HG02981 (cell line): ENCODE results near the gene ETDA.
"Not testable (repeated sequence)": the region's sequence is repeated elsewhere in the genome, so short reads cannot be mapped to it uniquely, and the experiment has no call there.

Experiments used
- ATAC-seq: cut with Tn5 transposase; IDR thresholded peaks from one replicate; pipeline ENCODE4 v1.9.1; 2021; ENCODE audit warnings: mild to moderate bottlenecking, moderate library complexity; ENCODE audit not compliant: unreplicated experiment

Gene ETDA

DNA sequence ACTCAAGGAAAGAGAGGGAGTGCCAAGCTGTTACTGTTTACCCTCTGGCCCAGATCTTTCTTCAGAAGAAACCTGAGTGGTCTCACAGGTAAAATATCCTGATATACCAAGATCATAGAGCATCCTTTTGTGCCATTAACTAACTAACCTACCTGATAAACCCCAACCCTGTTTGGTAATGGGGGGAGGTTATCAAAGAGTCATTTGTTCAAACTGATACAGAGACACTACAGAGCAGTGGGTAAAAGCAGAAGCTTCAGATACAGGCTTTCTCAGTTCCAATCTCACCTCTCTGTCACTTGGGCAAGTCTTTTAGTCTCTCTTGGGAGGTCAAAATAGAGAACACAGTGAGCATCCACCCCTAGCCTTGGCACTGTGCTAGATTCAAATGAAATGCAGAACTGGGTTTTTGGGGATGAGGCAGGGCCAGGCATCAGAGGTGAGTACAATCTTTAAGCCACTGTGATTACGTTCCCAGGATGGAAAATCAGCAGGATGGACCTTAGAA, at the start of gene ETDA:
TSS of gene ETDA (plus strand) at position 51 of the 508 bp plus-strand sequence. CDS start 1,216 bp downstream, outside the sequence.
- ATAC-seq = not testable (repeated sequence)

- ATAC-seq = not testable (repeated sequence)
Measured at GRCh38 chrX:135206427-135206826, 45.4 kb upstream of the ETDA start.

- ATAC-seq = no peak
Measured at GRCh38 chrX:135213200-135213844, 38.5 kb upstream of the ETDA start.

- ATAC-seq = not testable (repeated sequence)
Measured at GRCh38 chrX:135245989-135246388, 5.9 kb upstream of the ETDA start.

DNA sequence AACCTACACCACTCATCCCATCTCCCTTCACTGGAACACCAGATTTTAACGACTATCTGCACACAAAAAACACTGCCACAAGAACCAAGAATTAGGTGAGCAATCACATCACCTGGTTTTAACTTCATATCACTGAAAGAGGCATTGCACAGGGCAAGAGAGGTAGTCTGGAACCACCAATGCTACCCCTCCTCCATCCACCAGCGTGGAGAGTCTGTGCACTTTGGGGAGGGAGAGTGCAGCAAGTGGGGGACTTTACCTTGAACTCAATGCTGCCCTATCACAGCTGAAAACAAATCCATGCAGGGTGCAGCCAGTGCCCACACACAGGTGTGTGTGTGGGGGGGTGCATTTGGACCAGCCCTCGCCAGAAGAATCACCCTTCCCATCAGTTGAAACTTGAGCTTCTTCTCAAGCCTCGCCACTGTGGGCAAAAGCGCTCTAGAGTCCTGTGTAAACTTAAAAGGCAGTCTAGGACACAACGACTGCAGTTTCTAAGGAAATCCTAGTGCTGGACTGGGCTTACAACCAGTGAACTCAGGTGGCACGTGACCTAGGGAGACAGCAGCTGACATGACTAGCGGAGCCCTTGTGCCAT, 4.3 kb downstream of the ETDA start:
- ATAC-seq = not testable (repeated sequence)

DNA sequence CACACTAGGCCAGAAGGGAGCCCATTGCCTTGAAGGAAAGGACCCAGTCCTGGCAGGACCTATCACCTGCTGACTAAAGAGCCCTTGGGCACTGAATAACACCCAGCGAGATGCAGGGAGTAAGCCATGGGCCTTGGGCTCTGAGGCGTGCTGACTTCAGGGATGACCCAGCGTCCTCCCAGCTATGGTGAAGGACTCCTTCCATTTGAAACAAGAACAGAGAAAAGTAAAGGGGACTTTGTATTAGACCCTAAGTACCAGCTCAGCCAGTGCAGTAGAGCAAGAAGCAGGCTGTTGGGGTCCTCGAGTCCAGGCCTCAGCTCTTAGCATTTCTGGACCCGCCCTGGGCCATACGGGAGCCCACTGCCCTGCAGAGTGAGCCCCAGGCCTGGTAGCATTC, 5.1 kb downstream of the ETDA start:
- no peak for ATAC-seq

DNA sequence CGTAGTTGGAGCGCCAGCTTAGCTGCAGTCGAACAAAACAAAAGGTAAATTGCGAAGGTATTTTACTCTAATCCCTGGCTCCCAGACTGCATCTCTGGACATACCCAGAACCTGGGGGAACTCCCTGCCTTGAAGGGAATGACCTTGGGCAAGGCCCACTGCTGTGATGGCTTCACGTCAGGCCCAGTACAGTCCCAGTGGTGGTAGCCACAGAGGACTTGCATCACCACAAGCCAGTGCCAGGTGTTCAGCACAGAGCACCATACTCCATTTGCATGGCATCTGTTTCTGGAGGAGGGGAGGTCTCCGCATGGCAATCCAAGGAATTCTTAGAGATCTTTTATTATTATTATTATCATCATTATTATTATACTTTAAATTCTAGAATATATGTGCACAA, 5.6 kb downstream of the ETDA start:
- no peak for ATAC-seq

DNA sequence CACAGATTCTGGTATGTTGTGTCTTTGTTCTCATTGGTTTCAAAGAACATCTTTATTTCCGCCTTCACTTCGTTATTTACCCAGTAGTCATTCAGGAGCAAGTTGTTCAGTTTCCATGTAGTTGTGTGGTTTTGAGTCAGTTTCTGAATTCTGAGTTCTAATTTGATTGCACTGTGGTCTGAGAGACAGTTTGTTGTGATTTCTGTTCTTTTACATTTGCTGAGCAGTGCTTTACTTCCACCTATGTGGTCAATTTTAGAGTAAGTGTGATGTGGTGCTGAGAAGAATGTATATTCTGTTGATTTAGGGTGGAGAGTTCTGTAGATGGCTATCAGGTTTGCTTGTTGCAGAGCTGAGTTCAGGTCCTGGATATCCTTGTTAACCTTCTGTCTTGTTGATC, 9.1 kb downstream of the ETDA start:
- not testable (repeated sequence) for ATAC-seq

GRCh38 chrX:135263376-135263775, 11.5 kb downstream of the ETDA start:
- ATAC-seq = not testable (repeated sequence)

GRCh38 chrX:135264206-135264605, 12.3 kb downstream of the ETDA start:
- no peak for ATAC-seq

DNA sequence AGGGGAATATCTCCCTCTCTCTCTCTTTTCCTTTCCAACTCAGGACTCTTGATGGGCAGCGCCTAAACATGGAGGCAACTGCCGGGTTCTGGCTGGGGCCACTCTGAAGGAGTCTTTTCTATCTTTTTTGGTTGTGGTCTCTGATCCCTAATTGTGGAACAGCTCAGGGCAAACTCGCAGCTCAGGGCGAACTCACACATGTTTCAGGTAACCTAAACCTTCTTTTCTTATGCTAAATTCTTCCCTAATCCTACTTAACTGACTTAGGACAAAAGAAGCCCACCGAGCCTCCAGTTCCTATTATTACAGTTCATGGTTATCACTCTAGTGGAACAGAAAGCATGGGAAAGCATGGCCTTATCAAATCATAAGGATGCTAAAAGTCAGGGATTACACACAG, 21.3 kb downstream of the ETDA start:
- no peak for ATAC-seq

- ATAC-seq = no peak
Measured at GRCh38 chrX:135275973-135276372, 24.1 kb downstream of the ETDA start.

GRCh38 chrX:135287266-135287823, 35.5 kb downstream of the ETDA start:
- no peak for ATAC-seq

DNA sequence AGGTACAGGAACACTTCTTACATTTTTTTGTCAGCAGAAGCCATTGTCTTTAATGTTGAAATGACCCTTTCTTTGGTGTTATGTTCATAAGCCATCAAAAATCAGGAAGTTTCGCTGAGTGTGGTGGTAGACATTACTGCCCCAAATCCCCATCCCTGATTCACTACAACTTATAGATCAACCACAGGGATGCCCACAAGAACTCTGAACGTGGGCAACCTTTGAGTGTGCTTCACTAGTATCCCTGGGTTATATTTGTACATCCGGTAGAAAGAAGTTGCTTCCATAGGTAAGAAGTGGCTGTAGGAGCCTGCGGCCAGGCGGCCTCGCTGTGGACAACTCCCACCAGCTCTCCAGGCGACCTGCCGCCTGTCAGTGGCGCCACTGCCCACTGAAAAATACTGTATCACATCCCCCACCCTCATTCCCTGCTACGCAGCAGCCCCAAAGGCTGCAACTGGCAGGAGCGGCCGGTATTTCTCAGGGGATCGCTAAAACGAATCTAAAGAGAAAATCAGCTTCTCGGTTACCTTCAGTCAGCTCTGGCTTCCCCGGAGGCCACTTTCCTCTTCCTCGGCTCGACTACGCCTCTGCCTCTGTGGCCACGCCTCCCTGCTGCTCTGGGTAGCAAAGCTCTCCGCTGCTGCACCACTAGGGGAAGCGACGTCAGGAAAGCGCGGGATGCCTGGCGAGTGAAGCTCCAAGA, 43.5 kb downstream of the ETDA start:
- ATAC-seq = peak; percentile 98

GRCh38 chrX:135295944-135296305, 44.1 kb downstream of the ETDA start:
- ATAC-seq = peak; percentile 34

DNA sequence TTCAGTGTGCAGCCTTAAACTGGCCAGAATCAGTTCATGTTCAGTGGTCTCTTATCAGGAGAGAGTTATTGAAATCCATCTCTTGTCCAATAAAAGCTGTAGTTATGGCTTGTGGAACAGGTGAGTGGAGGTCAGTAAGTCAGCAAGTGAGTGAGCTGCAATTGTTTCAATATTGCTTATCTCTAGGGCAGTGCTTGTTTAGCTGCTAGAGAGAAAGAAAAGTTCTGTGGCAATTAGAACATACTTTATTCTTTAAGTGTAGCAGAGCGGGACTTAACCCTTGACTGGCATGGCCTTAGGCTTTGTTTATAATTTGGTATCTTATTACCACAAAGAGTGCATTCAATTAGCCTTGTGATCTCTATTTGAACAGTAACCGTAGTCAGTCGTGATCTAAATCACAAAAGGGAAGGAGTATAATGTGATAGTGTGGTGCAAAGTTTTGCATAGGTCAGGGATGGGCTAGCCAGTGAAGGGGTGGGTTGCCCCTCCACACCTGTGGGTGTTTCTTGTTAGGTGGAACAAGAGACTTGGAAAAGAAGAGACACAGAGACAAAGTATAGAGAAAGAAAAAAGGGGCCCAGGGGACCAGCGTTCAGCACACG, 50.5 kb downstream of the ETDA start:
- ATAC-seq = no peak
